ENCODE results near the gene FRMD1. TPM values are rescaled to one million over a fixed set of nuclear protein-coding genes. Genes with fewer than 3 reads are reported as not detected.

FRMD1 gene
- not detected for total RNA-seq

GRCh38 chr6:168078943-168079405 lies at the start of gene FRMD1:
FRMD1 (minus strand) TSS chr6:168079212; CDS start chr6:168079094, 118 bp downstream.
- Mint-ChIP-seq H3K9me3 (ENCODE audit: low read depth) (no peaks in the 10 kb centered on the region), H3K27me3 (no peaks in the 10 kb centered on the region), H3K4me3 (no peak within 1 kb of the TSS), H3K36me3 (ENCODE audit: low read depth) (no peaks in the 10 kb centered on the region), H3K4me1 (no peaks in the 10 kb centered on the region), H3K27ac (no peak within 1 kb of the TSS)
- intact Hi-C loops (cut with DNase I, micrococcal nuclease), result no loop called here
- ChIA-PET POLR2A (no interaction called here), CTCF (no interaction called here)
- no peak for ATAC-seq
- no peak for DNase-seq

- POLR2A ChIA-PET, result no interaction called here
- intact Hi-C loops (cut with DNase I, micrococcal nuclease), result no loop called here
- H3K9me3 Mint-ChIP-seq (ENCODE audit: low read depth), result no peaks in the 10 kb centered on the region
- H3K27ac Mint-ChIP-seq, result no peak overlapping the region
- no peak for ATAC-seq
- CTCF ChIA-PET, result no interaction called here
- H3K4me1 Mint-ChIP-seq, result no peaks in the 10 kb centered on the region
- no peak overlapping the region for H3K4me3 Mint-ChIP-seq
- H3K36me3 Mint-ChIP-seq (ENCODE audit: low read depth), result no peaks in the 10 kb centered on the region
- H3K27me3 Mint-ChIP-seq, result peaks cover 7% of the 10 kb centered on the region
- DNase-seq, result no peak
Observed at GRCh38 chr6:168128006-168128630, 49.1 kb upstream of the FRMD1 start.

DNA sequence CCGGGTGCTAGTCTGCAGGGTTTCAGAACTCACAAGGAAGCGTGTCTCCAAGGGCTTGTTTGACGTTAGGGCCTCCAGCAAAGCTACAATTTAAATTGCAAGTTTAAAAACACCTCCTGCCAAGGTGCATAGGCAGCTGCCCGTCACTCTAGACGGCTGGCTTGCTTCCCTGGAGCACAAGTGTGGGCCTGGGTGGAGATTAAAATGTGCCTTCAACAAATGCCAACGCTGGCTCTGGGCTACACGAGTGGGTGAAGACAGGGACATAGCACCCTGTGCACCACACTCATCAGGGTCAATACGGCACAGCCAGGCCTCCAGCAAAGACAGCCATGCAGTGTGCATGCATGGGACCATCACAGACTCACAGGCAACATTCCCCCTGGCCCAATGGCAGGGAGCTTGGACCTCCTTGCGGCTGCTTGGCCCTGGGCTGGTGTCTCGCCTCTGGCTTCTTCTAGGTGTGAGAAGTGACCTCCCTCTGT lies 48.4 kb upstream of the FRMD1 start:
- no peak for DNase-seq
- H3K27ac Mint-ChIP-seq, result no peak overlapping the region

GRCh38 chr6:168126566-168127383 lies 47.8 kb upstream of the FRMD1 start:
- H3K27me3 Mint-ChIP-seq, result peaks cover 6% of the 10 kb centered on the region
- no peak overlapping the region for H3K27ac Mint-ChIP-seq
- H3K4me1 Mint-ChIP-seq, result no peaks in the 10 kb centered on the region
- ATAC-seq (no peak), DNase-seq (no peak)
- peaks cover 3% of the 10 kb centered on the region for H3K9me3 Mint-ChIP-seq (ENCODE audit: low read depth)
- H3K36me3 Mint-ChIP-seq (ENCODE audit: low read depth), result no peaks in the 10 kb centered on the region
- POLR2A ChIA-PET, result no interaction called here
- intact Hi-C loops (cut with DNase I, micrococcal nuclease), result no loop called here
- no peak overlapping the region for H3K4me3 Mint-ChIP-seq
- CTCF ChIA-PET, result no interaction called here

More for the DNA sequence above, 48.4 kb upstream of the FRMD1 start:
- no peaks in the 10 kb centered on the region for H3K4me1 Mint-ChIP-seq
- CTCF ChIA-PET, result no interaction called here
- POLR2A ChIA-PET, result no interaction called here
- H3K9me3 Mint-ChIP-seq (ENCODE audit: low read depth), result peaks cover 3% of the 10 kb centered on the region
- no peak overlapping the region for H3K4me3 Mint-ChIP-seq
- ATAC-seq, result no peak
- H3K36me3 Mint-ChIP-seq (ENCODE audit: low read depth), result no peaks in the 10 kb centered on the region
- peaks cover 7% of the 10 kb centered on the region for H3K27me3 Mint-ChIP-seq
- intact Hi-C loops (cut with DNase I, micrococcal nuclease), result no loop called here

GRCh38 chr6:168125429-168126001 lies 46.5 kb upstream of the FRMD1 start:
- ChIA-PET POLR2A (no interaction called here), CTCF (no interaction called here)
- Mint-ChIP-seq H3K27ac (no peak overlapping the region), H3K4me3 (no peak overlapping the region), H3K4me1 (peaks cover 3% of the 10 kb centered on the region), H3K9me3 (ENCODE audit: low read depth) (peaks cover 3% of the 10 kb centered on the region), H3K36me3 (ENCODE audit: low read depth) (no peaks in the 10 kb centered on the region), H3K27me3 (no peaks in the 10 kb centered on the region)
- DNase-seq (no peak), ATAC-seq (no peak)
- intact Hi-C loops (cut with DNase I, micrococcal nuclease), result no loop called here

DNA sequence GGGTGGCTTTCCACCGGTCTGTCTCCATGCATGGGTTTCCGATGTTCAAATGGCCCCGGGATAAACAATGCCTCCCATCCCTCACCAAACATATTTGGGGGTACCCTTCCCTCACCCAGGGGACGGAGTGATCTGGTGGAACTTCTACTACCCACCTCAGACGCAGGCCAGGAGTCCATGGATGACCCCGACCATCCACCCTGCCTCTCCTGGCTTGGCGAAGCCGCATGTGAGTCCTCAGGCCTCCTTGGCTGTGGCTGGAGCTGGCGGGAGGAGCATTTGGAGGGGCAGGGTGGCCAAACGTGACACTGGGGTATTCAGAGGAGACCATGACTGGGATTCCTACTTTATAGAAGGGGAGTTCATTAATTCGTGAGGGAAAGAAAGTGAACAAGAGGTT lies 45.9 kb upstream of the FRMD1 start:
- Mint-ChIP-seq H3K27ac (no peak overlapping the region), H3K27me3 (no peaks in the 10 kb centered on the region), H3K9me3 (ENCODE audit: low read depth) (peaks cover 3% of the 10 kb centered on the region), H3K4me3 (no peak overlapping the region), H3K4me1 (peaks cover 3% of the 10 kb centered on the region), H3K36me3 (ENCODE audit: low read depth) (no peaks in the 10 kb centered on the region)
- DNase-seq (no peak), ATAC-seq (no peak)
- intact Hi-C loops (cut with DNase I, micrococcal nuclease), result no loop called here
- POLR2A ChIA-PET, result no interaction called here
- CTCF ChIA-PET, result no interaction called here

DNA sequence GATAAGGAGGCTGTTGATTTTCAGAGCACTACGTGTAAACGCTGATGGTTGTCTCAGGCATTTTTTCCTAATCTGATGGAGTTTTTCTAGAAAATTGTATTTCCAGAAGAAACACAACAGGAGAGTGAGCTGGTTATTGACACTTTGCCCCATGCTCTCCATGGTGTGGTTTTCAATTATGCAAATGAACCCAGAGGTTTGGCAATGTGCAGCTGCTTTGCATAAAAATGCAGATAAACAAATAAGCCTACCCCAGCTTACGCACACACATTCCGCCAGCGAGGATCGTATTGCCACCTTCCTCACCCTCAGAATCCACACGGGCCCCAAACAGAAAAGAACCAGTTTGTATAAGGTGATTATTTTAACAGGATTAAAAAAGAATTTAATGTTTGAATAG lies 45.1 kb upstream of the FRMD1 start:
- ATAC-seq, result no peak
- H3K9me3 Mint-ChIP-seq (ENCODE audit: low read depth), result peaks cover 3% of the 10 kb centered on the region
- no peak overlapping the region for H3K4me3 Mint-ChIP-seq
- no peak for DNase-seq
- POLR2A ChIA-PET, result no interaction called here
- CTCF ChIA-PET, result no interaction called here
- peaks cover 3% of the 10 kb centered on the region for H3K4me1 Mint-ChIP-seq
- no peaks in the 10 kb centered on the region for H3K27me3 Mint-ChIP-seq
- intact Hi-C loops (cut with DNase I, micrococcal nuclease), result no loop called here
- no peaks in the 10 kb centered on the region for H3K36me3 Mint-ChIP-seq (ENCODE audit: low read depth)
- no peak overlapping the region for H3K27ac Mint-ChIP-seq

DNA sequence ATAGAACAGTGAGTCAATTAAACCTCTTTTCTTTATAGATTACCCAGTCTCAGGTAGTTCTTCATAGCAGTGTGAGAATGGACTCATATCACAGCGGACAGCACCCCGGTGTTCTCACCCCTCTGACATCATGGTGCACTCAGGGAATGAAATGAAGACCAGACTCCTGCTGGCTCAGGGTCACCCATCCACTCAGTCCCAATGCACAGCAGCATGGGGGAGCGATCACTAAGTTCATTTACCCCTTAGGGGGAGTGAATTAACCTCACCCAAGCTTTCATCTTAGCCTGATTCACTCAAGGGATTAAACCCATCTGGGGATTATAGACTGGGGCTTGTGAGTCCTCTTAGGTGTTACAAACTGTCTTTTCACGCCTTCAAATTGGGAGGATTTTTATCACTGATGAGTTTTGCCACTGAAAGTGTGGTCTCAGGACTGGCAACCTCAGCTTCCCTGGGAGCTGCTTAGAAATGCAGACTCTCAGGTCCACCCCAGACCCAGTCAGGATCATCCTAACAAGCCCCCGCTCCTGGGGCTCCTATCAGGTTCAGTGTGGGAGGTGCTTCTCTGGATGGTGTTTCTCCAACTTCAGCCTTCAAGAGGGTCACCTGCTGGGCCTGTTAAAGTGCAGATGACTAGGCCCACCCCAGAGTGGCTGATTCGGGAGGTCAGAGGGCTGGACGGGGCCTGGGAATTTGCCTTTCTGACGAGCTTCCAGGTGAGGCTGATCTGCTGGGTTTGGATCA lies 44.3 kb upstream of the FRMD1 start:
- intact Hi-C loops (cut with DNase I, micrococcal nuclease), result no loop called here
- DNase-seq (no peak), ATAC-seq (no peak)
- Mint-ChIP-seq H3K4me1 (peaks cover 3% of the 10 kb centered on the region), H3K27me3 (no peaks in the 10 kb centered on the region), H3K36me3 (ENCODE audit: low read depth) (no peaks in the 10 kb centered on the region), H3K4me3 (no peak overlapping the region), H3K9me3 (ENCODE audit: low read depth) (peaks cover 3% of the 10 kb centered on the region), H3K27ac (no peak overlapping the region)
- ChIA-PET POLR2A (no interaction called here), CTCF (no interaction called here)

DNA sequence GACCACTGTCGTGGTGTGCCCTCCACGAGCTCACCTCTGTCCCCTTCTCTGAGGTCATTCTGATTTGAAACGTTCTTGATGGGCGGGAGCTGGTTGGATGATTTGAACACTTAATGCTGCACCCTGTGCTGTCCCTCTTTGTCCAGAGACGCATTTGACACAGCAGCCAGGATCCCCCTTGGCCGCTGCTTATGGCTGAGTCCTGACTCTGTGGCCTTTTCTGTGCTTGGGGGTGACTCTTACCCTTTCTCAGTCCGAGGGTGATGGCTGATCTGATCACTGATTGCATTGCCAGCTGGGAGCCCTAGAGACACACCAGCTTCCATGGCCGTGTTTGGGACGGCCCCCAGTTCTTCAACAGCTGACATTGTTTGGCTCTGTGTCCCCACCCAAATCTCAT lies 43.5 kb upstream of the FRMD1 start:
- Mint-ChIP-seq H3K4me3 (no peak overlapping the region), H3K27ac (no peak overlapping the region), H3K36me3 (ENCODE audit: low read depth) (no peaks in the 10 kb centered on the region), H3K9me3 (ENCODE audit: low read depth) (peaks cover 3% of the 10 kb centered on the region), H3K27me3 (no peaks in the 10 kb centered on the region), H3K4me1 (peaks cover 3% of the 10 kb centered on the region)
- CTCF ChIA-PET, result no interaction called here
- POLR2A ChIA-PET, result no interaction called here
- DNase-seq (no peak), ATAC-seq (no peak)
- intact Hi-C loops (cut with DNase I, micrococcal nuclease), result no loop called here

- H3K27ac Mint-ChIP-seq, result no peak overlapping the region
- no peaks in the 10 kb centered on the region for H3K36me3 Mint-ChIP-seq (ENCODE audit: low read depth)
- no peaks in the 10 kb centered on the region for H3K27me3 Mint-ChIP-seq
- no peak for ATAC-seq
- ChIA-PET CTCF (interaction anchor here (0.6 kb wide), 1 partner anchor 626 kb away, joined by 3 read pairs; no protein-coding TSS in a partner anchor), POLR2A (no interaction called here)
- intact Hi-C loops (cut with DNase I, micrococcal nuclease), result no loop called here
- H3K4me3 Mint-ChIP-seq, result no peak overlapping the region
- peaks cover 3% of the 10 kb centered on the region for H3K9me3 Mint-ChIP-seq (ENCODE audit: low read depth)
- no peak for DNase-seq
- peaks cover 3% of the 10 kb centered on the region for H3K4me1 Mint-ChIP-seq
Observed at GRCh38 chr6:168122011-168122410, 43.0 kb upstream of the FRMD1 start.

DNA sequence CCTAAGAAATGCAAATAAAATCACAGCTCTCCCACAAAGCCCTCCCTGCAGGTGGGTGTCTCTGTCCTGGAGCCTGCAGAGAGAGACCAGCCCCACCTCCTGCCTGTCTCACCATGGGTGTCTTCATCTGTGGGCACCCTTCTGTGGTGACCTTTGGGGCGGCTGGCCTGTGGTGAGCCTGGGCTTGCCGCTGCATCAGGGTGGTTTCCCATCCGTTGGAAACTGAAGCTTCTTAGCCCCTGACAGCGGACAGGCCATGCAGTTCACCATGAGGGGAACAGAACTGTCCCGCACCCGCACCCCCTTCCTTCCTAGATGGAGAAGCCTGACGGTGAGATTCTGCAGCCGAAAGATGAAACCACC lies 42.3 kb upstream of the FRMD1 start:
- POLR2A ChIA-PET, result no interaction called here
- Mint-ChIP-seq H3K36me3 (ENCODE audit: low read depth) (no peaks in the 10 kb centered on the region), H3K4me1 (peaks cover 3% of the 10 kb centered on the region), H3K4me3 (no peak overlapping the region), H3K27me3 (no peaks in the 10 kb centered on the region), H3K9me3 (ENCODE audit: low read depth) (peaks cover 3% of the 10 kb centered on the region), H3K27ac (no peak overlapping the region)
- ATAC-seq, result peak; percentile 57
- CTCF ChIA-PET, result no interaction called here
- DNase-seq, result peak; percentile 15
- intact Hi-C loops (cut with DNase I, micrococcal nuclease), result no loop called here
